22Rv1 (cell line): ENCODE results near the gene KRT20.
A peak's percentile ranks its signal among the peaks of the same experiment; 100 is the strongest.

ENCODE experiments used
- ZFX ChIP-seq: fragments of 450-650 bp; IDR thresholded peaks from 2 replicates; pipeline ENCODE4 v1.6.1; 2017; ENCODE audit warnings: antibody characterized with exemption, borderline replicate concordance
- TF ChIP-seq, protein P1 (sequence below): fragments of 450-650 bp; IDR thresholded peaks from 2 replicates; pipeline ENCODE4 v1.5.1; 2017; ENCODE audit warnings: mild to moderate bottlenecking

DNA sequence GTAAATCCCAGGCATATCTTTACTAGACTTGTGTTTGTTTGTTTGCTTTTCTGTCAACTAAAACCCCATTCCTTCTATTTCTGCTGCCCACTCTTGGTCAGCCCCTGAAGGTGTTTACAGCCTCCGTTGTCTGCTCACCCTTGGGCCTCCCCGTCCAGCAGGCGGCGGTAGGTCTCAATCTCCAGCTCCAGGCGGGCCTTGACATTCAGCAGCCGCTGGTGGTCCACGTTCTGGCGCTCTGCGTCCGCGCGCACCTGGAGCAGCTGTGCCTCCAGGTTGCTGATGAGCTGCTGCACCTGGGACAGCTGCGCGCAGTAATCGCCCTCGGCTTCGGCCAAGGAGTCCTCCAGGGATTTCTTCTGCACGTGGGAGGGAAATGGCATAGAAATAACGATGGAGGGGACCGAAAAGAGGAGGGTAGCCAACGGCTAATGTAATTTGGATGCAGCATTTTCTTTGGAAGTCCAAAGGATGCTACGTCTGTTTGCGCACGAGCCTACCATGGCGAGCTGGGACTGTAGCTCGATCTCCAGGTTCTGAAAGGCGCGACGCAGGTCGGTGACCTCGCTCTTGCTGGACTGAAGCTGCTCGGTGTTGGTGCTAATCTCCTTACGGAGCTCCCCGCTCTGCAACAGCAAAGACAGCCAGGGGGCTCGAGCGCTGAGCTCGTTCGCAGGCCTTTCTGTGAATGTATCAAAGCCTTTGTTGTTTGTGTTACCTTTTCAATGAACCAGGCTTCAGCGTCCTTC, 21.9 kb downstream of the KRT20 start:
- TF ChIP-seq, protein P1, sequence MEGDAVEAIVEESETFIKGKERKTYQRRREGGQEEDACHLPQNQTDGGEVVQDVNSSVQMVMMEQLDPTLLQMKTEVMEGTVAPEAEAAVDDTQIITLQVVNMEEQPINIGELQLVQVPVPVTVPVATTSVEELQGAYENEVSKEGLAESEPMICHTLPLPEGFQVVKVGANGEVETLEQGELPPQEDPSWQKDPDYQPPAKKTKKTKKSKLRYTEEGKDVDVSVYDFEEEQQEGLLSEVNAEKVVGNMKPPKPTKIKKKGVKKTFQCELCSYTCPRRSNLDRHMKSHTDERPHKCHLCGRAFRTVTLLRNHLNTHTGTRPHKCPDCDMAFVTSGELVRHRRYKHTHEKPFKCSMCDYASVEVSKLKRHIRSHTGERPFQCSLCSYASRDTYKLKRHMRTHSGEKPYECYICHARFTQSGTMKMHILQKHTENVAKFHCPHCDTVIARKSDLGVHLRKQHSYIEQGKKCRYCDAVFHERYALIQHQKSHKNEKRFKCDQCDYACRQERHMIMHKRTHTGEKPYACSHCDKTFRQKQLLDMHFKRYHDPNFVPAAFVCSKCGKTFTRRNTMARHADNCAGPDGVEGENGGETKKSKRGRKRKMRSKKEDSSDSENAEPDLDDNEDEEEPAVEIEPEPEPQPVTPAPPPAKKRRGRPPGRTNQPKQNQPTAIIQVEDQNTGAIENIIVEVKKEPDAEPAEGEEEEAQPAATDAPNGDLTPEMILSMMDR, result peak; percentile 61
- TF ChIP-seq ZFX, result no peak
